ENCODE data around the gene ZNF584.
"Not testable (repeated sequence)": the region's sequence is repeated elsewhere in the genome, so short reads cannot be mapped to it uniquely, and the experiment has no call there.

Gene ZNF584

DNA sequence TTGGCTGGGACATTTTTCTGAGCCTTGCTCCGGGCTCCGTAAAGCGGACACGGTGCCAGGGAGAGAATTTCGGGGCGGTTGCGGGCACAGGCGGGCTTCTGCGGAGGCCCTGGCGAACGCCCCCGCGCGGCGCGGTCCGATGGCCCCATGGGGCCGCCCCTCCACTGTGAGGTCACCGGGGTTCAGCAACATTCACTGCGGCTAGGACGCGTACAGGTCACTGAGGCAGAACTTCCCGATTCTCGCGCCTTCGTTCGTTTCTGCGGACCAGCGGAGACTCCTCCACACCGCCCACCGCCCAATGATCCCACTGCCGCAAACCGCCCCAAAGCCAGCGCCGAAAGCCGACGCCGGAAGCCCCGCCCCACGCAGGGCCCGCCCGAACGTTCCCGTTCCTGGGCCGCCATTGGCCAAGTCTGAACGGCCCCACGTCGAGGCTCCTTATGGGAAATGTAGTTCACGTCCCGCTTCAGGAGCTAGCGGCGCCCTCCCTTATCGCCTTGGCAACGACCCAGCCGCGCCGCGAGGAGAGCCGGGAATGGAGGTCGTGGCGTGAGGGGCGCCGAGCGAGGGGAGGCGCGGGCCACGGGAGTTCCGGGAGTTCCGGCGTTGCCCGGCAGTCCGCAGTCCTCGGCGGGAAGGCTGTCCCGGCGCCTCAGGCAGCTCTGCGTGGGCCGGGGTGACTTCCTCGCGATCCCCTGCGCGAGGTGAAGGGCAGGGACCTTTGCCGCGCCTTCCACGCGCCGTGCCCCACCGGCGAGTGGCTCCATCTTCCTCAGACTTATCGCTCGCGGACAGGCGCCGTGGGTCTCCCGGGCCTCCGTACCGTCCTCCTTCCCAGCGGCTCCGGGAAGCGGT lies at the start of gene ZNF584:
TSS of gene ZNF584 (plus strand) at position 498 of the 858 bp plus-strand sequence. CDS start 499 bp downstream, outside the sequence.
- DNase-seq = peak; percentile 95

DNA sequence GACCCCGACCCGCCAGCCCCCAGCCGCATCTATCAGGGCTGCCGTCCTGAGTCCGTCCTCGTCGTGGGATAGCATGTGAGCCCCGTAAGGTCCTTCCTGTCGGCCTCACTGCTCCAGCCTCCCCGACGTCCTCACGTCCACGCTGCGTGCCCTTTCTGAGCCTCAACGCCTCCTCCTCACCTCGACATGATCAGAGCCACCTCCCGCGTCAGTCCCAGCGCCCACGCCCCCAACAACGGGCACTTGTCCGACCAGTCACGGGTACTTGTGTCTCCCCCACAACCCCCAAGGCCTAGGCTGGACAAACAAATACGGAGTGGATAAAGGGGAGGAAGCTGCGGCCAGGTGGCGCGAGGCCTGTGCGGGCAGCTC lies 46.6 kb upstream of the ZNF584 start:
- DNase-seq = peak; percentile 21

GRCh38 chr19:58362272-58362994 lies 46.0 kb upstream of the ZNF584 start, which contains the start of gene ZNF497:
ZNF497 (minus strand) TSS chr19:58362751; CDS start chr19:58357635, 5,116 bp downstream.
- DNase-seq = peak; percentile 99

- no peak for DNase-seq
These were observed 44.3 kb upstream of the ZNF584 start for GRCh38 chr19:58364146-58364545.

DNA sequence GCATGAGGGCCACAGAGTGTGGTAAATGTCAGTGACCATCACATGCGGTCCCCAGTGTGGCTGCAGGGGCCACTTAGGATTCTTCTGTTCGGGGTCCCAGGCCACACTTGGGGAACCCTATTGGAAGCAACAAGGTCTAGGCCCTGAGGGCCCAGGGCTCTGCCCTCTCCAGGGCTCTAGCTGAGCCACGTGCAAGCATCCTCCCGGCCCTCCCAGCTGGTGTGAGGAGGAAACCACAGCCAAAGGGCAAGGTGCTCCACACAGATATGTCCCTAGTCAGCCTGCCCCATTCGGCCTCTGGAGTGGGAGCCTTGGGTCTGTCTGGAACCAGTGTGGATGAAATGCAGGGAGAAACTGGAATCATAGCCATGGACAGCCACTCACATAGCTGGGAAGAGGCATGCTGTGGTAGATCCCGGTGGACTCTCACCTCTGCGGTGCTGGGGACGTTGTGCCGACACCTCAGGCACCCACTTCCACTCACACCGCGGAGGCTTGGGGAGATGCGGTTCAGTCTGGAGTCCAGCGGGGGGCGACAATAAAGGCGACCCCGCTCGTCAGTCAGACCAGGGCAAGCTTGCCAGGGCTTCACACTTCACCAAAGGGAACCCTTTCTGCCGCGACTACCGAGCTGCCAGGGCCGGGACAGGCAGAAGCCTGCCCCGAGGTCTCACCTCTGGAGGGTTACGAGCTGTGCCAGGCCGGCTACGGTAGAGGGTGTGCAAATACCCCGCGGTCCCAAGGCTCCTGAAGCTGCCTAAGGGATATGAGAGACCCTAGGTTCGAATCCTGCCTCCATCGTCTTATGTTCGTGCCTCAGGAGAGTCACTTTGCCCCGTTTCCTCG lies 41.6 kb upstream of the ZNF584 start:
- no peak for DNase-seq

- no peak for DNase-seq
These were observed 40.6 kb upstream of the ZNF584 start for GRCh38 chr19:58367698-58368454.

GRCh38 chr19:58368561-58369360 lies 39.7 kb upstream of the ZNF584 start:
- DNase-seq = no peak

GRCh38 chr19:58372311-58373133 lies 35.9 kb upstream of the ZNF584 start:
- DNase-seq = no peak

- DNase-seq = no peak
These were observed 34.2 kb upstream of the ZNF584 start for GRCh38 chr19:58374200-58374599.

- not testable (repeated sequence) for DNase-seq
These were observed 31.7 kb upstream of the ZNF584 start for GRCh38 chr19:58376724-58377123.

DNA sequence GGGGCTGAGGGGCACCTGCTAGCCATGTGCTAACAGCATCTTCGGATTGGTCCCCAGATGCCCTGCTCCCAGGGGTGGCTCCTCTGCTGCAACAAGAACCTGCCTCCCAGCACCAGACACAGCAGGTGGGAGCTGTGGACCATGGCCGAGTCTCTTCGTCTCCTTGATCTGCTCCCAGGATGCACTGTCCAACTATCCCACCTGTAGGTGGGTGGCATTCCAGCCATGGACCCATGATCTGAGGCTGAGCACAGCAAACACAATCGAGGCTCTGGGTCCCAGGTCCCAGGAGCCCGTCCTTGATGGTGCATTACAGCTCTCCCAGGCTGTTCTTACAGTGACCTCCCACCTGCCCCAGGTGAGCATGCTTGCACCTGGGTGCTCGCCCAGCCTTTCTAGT lies 29.2 kb upstream of the ZNF584 start:
- DNase-seq = no peak

DNA sequence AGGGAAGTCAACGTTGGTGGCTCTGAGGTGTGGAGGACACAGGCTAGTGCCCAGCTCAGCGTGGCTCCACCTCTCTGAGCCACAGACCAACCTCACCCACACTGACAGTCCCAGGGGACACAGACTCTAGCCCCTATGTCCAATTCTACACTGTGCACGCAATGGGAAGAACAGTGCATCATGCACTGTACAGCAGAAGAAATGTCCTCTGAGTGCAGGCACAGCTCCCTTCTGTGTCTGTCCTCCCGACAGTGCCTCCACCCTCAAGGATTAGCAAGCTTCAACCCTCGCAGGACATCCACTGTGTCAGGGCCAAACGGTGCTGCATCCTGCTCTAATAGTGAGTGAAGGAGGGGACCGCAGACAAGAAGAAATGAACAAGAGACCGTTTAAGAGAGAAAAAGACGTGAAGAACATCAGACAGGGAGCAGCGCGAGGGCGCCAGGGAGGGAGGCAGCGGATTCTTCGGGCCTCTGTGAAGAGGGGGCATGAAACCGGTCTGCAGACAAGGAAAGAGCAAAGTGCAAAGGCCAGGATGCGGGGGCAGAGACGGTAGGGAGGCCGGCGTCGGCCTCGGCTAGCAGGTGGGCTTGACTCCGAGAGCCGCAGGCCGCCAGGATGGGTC lies 28.3 kb upstream of the ZNF584 start:
- no peak for DNase-seq

DNA sequence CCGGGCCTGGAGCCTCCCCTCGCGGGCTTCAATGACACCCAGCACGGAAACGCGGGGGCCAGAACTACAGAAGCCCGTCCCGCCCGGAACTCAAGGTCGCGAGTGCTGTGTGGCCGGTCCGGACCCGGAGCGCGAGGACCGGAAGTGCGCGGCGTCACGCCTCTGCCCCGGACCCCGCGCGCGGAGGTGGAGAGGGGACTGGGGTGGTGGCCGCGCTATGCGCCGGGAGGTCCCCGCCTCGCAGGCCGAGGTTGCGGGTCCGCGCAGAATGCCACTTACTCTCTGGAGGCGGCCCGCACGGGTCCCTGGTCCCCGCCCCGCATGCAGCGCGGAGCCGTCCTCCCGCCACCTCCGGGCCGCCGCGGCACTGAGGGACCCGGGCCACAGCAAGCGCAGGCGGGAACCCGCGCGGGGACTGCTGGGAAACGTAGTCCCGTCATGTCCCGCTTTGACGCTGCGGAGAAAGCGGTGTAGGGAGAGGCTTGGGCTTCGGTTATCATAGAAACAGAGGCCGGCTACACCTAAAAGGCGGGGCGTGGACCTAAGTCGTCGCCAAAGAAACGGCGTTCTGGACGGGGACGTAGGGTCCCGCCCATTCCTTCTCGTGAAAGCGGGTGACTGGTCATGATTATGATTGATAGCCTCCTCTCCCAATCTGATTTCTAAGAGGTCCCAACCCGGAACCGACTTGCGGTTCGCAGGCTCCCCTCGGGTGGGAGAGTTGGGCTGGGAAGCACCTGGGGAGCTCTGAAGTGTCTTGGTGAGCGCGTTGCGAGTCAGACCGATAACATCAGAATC lies 27.6 kb upstream of the ZNF584 start, which contains the start of gene ZNF837:
TSS of gene ZNF837 (minus strand) at position 369 of the 798 bp plus-strand sequence. CDS start 11,698 bp downstream, outside the sequence.
- DNase-seq = peak; percentile 98

DNA sequence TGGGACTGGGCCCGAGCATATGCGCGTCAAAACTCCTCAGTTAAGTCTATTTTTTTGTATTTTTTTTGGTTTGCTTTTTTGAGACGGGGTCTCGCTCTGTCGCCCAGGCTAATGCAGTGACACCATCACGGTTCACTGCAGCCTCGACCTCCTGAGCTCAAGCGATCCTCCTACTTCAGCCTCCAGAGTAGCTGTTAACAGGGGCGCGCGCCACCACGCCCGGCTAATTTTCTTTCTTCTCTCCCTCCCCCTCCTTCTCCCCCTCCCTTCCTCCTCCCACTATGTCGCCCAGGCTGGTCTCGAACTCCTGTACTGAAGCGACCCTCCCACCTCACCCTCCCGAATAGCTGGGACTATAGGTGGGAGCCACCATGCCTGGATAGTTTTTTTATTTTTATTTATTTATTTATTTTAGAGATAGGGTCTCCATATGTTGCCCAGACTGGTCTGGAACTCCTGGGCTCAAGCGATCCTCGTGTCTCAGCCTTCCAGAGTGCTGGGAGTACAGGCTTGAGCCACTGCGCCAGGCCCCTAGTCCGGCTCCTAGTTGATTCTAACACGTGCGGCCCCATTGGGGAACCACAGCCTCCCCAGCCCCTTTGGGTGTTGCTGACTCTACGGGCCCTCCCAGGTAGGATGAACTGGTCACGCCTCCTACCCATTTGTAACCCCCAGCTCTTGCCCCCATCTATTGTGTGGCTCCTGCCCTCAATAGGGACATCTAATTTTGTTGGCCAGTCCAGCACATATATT lies 26.8 kb upstream of the ZNF584 start:
- no peak for DNase-seq

- no peak for DNase-seq
These were observed 25.3 kb upstream of the ZNF584 start for GRCh38 chr19:58382997-58383603.

- DNase-seq = no peak
These were observed 23.0 kb upstream of the ZNF584 start for GRCh38 chr19:58385313-58385890.

GRCh38 chr19:58385891-58386575 lies 22.4 kb upstream of the ZNF584 start:
- peak; percentile 25 for DNase-seq

Measured in CD4-positive, alpha-beta T cell treated with Interleukin-6 for 4 hours (primary cell).